Large intestine (tissue), 3 donors: ENCODE measurements around the gene SYMPK. TPM values are rescaled to one million over a fixed set of nuclear protein-coding genes. Genes with fewer than 3 reads are reported as not detected.
A peak's percentile ranks its signal among the peaks of the same experiment; 100 is the strongest.
"Not testable (repeated sequence)": the region's sequence is repeated elsewhere in the genome, so short reads cannot be mapped to it uniquely, and the experiment has no call there.

Experiments
- DNase-seq, 2 donors: peaks; one replicate each; pipeline versions ENCODE4 v3.0.0 to v3.0.0-alpha.2; 2013
- H3K27ac ChIP-seq: one replicate; pipeline ENCODE4 v1.5.1; 2013; ENCODE audit warnings: low read length
- H3K27me3 ChIP-seq: 2 replicates; pipeline ENCODE4 v1.6.1; 2013; ENCODE audit warnings: low read length; ENCODE audit not compliant: control insufficient read depth, insufficient read depth
- H3K36me3 ChIP-seq: 2 replicates; pipeline ENCODE4 v1.6.1; 2013; ENCODE audit warnings: low read length; ENCODE audit not compliant: control insufficient read depth, insufficient read depth
- H3K4me1 ChIP-seq: one replicate; pipeline ENCODE4 v1.6.1; 2013; ENCODE audit warnings: low read length; ENCODE audit not compliant: control insufficient read depth, insufficient read depth
- H3K4me3 ChIP-seq: one replicate; pipeline ENCODE4 v1.5.1; 2013; ENCODE audit warnings: low read length
- H3K9me3 ChIP-seq: one replicate; pipeline ENCODE4 v1.6.1; 2013; ENCODE audit warnings: mild to moderate bottlenecking, low read depth, low read length, moderate library complexity; ENCODE audit not compliant: control insufficient read depth
- WGBS: methylation state at CpG from one replicate; pipeline ENCODE4 v1.1.5; 2013; ENCODE audit warnings: low lambda C conversion rate; ENCODE audit not compliant: insufficient coverage; 5-methylcytosine and 5-hydroxymethylcytosine counted together
- polyA plus RNA-seq: library from polyadenylated mRNA; unstranded; fragments of 120-200 nt; gene quantifications from one replicate; pipeline ENCODE4 v1.2.1, GENCODE V29; 2013

The SYMPK gene
- polyA plus RNA-seq, 1 donor, result 65.0 TPM

GRCh38 chr19:45804140-45804958, 58.6 kb downstream of the SYMPK start:
- no peak overlapping the region for H3K4me3 ChIP-seq
- H3K27me3 ChIP-seq, result no peaks in the 10 kb centered on the region
- H3K9me3 ChIP-seq, result peaks cover 7% of the 10 kb centered on the region
- DNase-seq, result no peak
- WGBS, result no CpG with 5 or more reads among the region's 57 CpGs
- H3K27ac ChIP-seq, result no peak overlapping the region
- H3K36me3 ChIP-seq, result no peaks in the 10 kb centered on the region
- no peaks in the 10 kb centered on the region for H3K4me1 ChIP-seq

- Histone ChIP-seq H3K36me3 (no peaks in the 10 kb centered on the region), H3K4me1 (no peaks in the 10 kb centered on the region), H3K27me3 (no peaks in the 10 kb centered on the region), H3K4me3 (no peak overlapping the region), H3K27ac (no peak overlapping the region), H3K9me3 (peaks cover 7% of the 10 kb centered on the region)
- no peak for DNase-seq
- no CpG with 5 or more reads among the region's 7 CpGs for WGBS
Measured at GRCh38 chr19:45801603-45802175, 61.3 kb downstream of the SYMPK start.

GRCh38 chr19:45800070-45800553, 62.8 kb downstream of the SYMPK start:
- H3K36me3 ChIP-seq, result no peaks in the 10 kb centered on the region
- no peak overlapping the region for H3K27ac ChIP-seq
- H3K4me1 ChIP-seq, result no peaks in the 10 kb centered on the region
- H3K9me3 ChIP-seq, result peaks cover 7% of the 10 kb centered on the region
- H3K4me3 ChIP-seq, result no peak overlapping the region
- no peaks in the 10 kb centered on the region for H3K27me3 ChIP-seq
- WGBS, result no CpG with 5 or more reads among the region's 8 CpGs
- DNase-seq, result no peak

DNA sequence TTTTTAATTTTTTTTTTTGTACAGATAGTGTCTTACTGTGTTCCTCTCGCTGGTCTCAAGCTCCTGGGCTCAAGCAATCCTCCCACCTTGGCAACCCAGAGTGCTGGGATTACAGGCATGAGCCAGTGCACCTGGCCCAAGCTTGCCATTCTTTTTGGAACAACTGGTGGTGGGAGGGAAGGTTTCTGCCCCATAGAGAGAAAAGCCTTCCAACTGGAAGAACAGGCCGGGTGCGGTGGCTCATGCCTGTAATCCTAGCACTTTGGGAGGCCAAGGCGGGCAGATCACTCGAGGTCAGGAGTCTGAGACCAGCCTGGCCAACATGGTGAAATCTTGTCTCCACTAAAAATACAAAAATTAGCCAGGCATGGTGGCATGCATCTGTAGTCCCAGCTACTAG, 63.4 kb downstream of the SYMPK start:
- H3K36me3 ChIP-seq, H3K27me3 ChIP-seq, H3K4me3 ChIP-seq, H3K4me1 ChIP-seq, DNase-seq, H3K27ac ChIP-seq, H3K9me3 ChIP-seq: not testable (repeated sequence)
- no CpG with 5 or more reads among the region's 5 CpGs for WGBS

GRCh38 chr19:45798995-45799517, 63.9 kb downstream of the SYMPK start:
- DNase-seq, result peak; percentile 46 to 54

DNA sequence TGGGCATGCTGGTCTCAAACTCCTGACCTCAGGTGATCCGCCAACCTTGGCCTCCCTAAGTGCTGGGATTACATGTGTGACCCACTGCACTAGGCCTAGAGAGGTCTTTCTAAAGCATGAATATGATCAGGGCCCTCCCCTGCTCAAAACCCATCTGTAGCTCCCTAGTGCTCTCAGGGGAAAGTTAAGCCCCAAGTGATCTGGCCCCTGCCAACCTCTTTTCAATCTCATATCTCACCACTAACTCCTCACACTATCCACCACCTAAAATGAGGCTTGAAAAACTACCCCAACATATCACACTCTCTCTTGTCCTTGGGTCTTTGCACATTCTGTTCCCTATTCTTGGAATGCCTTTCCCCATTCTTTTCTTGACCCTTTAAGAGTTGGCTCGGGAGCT, 68.3 kb downstream of the SYMPK start:
- no CpG with 5 or more reads among the region's 2 CpGs for WGBS
- Histone ChIP-seq H3K9me3 (no peaks in the 10 kb centered on the region), H3K36me3 (peaks cover 7% of the 10 kb centered on the region), H3K27me3 (no peaks in the 10 kb centered on the region), H3K4me3 (no peak overlapping the region), H3K27ac (no peak overlapping the region), H3K4me1 (peaks cover 6% of the 10 kb centered on the region)
- no peak for DNase-seq

More at GRCh38 chr19:45798995-45799517, 63.9 kb downstream of the SYMPK start:
- Histone ChIP-seq H3K4me3 (no peak overlapping the region), H3K4me1 (no peaks in the 10 kb centered on the region), H3K36me3 (no peaks in the 10 kb centered on the region), H3K27me3 (no peaks in the 10 kb centered on the region), H3K27ac (no peak overlapping the region), H3K9me3 (no peaks in the 10 kb centered on the region)
- WGBS, result 20% methylated on average over 1 of the region's 10 CpGs

DNA sequence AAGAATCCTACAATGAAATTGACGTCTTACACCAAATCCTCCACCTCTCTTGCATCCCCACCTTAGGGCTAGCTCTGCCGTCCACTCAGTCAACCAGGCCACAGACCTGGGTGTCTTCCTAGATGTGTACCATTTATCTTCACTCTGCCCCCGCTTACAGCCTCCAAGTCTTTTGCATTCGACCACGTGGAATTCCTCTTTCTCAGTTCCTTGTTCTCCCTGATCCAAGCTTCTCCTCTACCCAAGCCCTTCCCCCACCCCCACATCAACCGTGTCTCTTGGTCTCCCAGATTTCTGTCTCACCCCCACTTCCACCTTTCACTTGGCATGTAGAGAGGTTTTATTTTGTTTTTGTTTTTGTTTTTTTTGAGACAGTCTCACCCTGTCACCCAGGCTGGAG, 69.1 kb downstream of the SYMPK start:
- no peak for DNase-seq
- no peaks in the 10 kb centered on the region for H3K9me3 ChIP-seq
- WGBS, result no CpG with 5 or more reads among the region's 6 CpGs
- peaks cover 15% of the 10 kb centered on the region for H3K36me3 ChIP-seq
- no peaks in the 10 kb centered on the region for H3K27me3 ChIP-seq
- peaks cover 6% of the 10 kb centered on the region for H3K4me1 ChIP-seq
- H3K4me3 ChIP-seq, result no peak overlapping the region
- H3K27ac ChIP-seq, result no peak overlapping the region

DNA sequence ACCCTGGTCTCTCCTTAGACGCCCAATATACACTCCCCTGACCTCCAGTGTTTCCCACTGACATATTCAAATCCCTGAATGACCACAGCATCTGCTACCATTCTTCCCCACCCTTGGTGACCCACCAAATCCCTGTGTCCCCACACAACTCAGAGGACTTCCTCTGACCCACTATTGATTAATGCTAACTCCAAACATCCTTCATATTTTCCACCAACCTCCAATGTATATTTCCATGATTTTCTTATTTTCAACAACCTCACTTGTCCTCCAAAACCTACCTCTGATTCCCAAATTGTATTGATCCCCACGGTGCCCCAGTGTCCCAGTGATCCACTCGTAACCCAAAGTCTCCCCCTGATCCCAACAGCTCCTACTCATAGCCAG, 69.8 kb downstream of the SYMPK start:
- H3K4me1 ChIP-seq, result peaks cover 6% of the 10 kb centered on the region
- DNase-seq, result no peak
- WGBS, result 40% methylated on average over 1 of the region's 3 CpGs
- no peak overlapping the region for H3K27ac ChIP-seq
- H3K36me3 ChIP-seq, result peaks cover 21% of the 10 kb centered on the region
- no peak overlapping the region for H3K4me3 ChIP-seq
- no peaks in the 10 kb centered on the region for H3K27me3 ChIP-seq
- H3K9me3 ChIP-seq, result no peaks in the 10 kb centered on the region

GRCh38 chr19:45792470-45793177, 70.3 kb downstream of the SYMPK start, which contains the start of gene DMWD:
DMWD (minus strand) TSS chr19:45792845; CDS start chr19:45792756, 89 bp downstream.
- no CpG with 5 or more reads among the region's 86 CpGs for WGBS
- H3K27ac ChIP-seq, result no peak within 1 kb of the TSS
- peaks cover 6% of the 10 kb centered on the region for H3K4me1 ChIP-seq
- H3K4me3 ChIP-seq, result peak within 1 kb of the TSS; percentile 77
- H3K9me3 ChIP-seq, result no peaks in the 10 kb centered on the region
- peaks cover 24% of the 10 kb centered on the region for H3K36me3 ChIP-seq
- no peaks in the 10 kb centered on the region for H3K27me3 ChIP-seq
- peak; percentile 98 for DNase-seq

DNA sequence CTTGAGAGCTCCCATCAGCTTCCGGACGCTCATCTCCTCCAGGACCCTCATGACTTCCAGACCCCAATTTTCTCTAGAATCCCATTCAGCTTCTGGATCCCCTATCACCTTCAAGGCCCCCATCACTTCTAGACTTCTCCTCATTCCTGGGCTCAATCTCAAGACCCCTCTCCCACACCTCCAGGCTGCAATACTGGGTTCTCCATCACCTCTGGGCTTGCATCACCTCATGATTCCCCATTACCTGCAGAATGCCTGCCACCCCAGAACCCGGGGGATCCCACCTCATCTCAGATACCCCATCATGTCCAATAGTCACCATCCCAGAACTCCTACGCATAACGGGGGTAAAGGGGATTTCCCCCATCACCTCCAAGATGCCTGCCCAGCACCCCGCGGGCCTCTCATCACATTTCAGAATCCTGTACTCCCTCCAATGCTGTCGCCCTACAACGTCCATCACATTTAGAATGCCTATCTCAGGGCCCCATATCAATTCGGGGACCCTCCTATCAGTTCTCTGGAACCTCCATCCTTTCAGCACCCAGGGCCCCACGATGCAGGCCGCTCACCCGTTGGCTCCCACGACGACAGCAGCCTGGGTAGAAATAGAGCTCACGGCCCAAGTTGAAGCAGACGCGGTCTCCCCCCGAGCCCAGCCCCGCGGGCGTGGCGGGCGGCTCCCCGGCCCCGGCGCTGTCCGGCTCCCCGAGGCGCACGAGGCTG, 71.0 kb downstream of the SYMPK start:
- Histone ChIP-seq H3K9me3 (no peaks in the 10 kb centered on the region), H3K4me3 (peak overlapping the region; percentile 77), H3K36me3 (peaks cover 30% of the 10 kb centered on the region), H3K27me3 (no peaks in the 10 kb centered on the region), H3K4me1 (peaks cover 6% of the 10 kb centered on the region), H3K27ac (no peak overlapping the region)
- DNase-seq, result no peak
- 60% methylated on average over 1 of the region's 31 CpGs for WGBS
